B cell (primary cell): Measurements from ENCODE around the gene SLC25A13. TPM values are rescaled to one million over a fixed set of nuclear protein-coding genes. Genes with fewer than 3 reads are reported as not detected.

ENCODE experiments used
- ATAC-seq: fragments of 200-7000 bp; cut with Tn5 transposase; one replicate; pipeline ENCODE4 v1.10.0; 2021; ENCODE audit warnings: low read depth, mild to moderate bottlenecking, moderate number of reproducible peaks, moderate library complexity
- CTCF ChIA-PET: fragments of 350-600 bp; sonication (Branson Sonifier 250); formaldehyde crosslinking; loops from one replicate; lab custom pipeline; 2021; ENCODE audit warnings: antibody characterized with exemption, inconsistent platforms; lab: Charles Lee
- POLR2A ChIA-PET: fragments of 350-600 bp; sonication (Branson Sonifier 250); formaldehyde crosslinking; loops from one replicate; lab custom pipeline; 2021; ENCODE audit warnings: antibody characterized with exemption; lab: Charles Lee
- DNase-seq: peaks from one replicate; pipeline ENCODE4 v3.0.0; 2013
- H2AFZ ChIP-seq: 2 replicates; pipeline ENCODE4 v1.6.1; 2012; ENCODE audit warnings: mild to moderate bottlenecking, low read depth, low read length; ENCODE audit not compliant: insufficient read depth, poor library complexity, severe bottlenecking
- H3K27ac ChIP-seq, 2 donors: 1 replicate in 1 of 2; 2 replicates in 1 of 2; pipeline ENCODE4 v1.5.1; 2012 to 2013; ENCODE audit warnings: low read length in 2 of 2, mild to moderate bottlenecking in 2 of 2, moderate library complexity in 1 of 2
- H3K27me3 ChIP-seq, 4 experiments: fragments of 200-600 bp in 1 of 4; sonication (generic) in 1 of 4; replicated peaks in 1 of 4; 1 replicate in 2 of 4; 2 replicates in 2 of 4; pipeline versions ENCODE4 v1.6.1 to v1.7.0; 2013 to 2016; ENCODE audit warnings: low read length in 3 of 4, mild to moderate bottlenecking in 2 of 4, mixed read lengths in 1 of 4, moderate library complexity in 1 of 4; ENCODE audit not compliant: insufficient read depth in 4 of 4, control insufficient read depth in 3 of 4; ENCODE audit errors: control extremely low read depth in 1 of 4
- H3K36me3 ChIP-seq, 2 experiments: replicated peaks in 1 of 2; 1 replicate in 1 of 2; 2 replicates in 1 of 2; pipeline versions ENCODE4 v1.6.1 to v1.7.1; 2013; ENCODE audit warnings: low read length in 1 of 2; ENCODE audit not compliant: insufficient read depth in 2 of 2, control insufficient read depth in 1 of 2; ENCODE audit errors: control extremely low read depth in 1 of 2, extremely low read depth in 1 of 2
- H3K4me1 ChIP-seq, 2 donors: fragments of 200-600 bp in 1 of 2; sonication (generic) in 1 of 2; 1 replicate in 1 of 2; 2 replicates in 1 of 2; pipeline versions ENCODE4 v1.5.1 to v1.6.1; 2013 to 2017; ENCODE audit warnings: low read length in 2 of 2; ENCODE audit not compliant: control insufficient read depth in 2 of 2, insufficient read depth in 2 of 2
- H3K4me2 ChIP-seq: replicated peaks from 2 replicates; pipeline ENCODE3; 2012; ENCODE audit warnings: mild to moderate bottlenecking, low read depth, low read length; ENCODE audit not compliant: poor library complexity, severe bottlenecking
- H3K4me3 ChIP-seq, 5 experiments: fragments of 200-600 bp in 1 of 5; sonication (generic) in 1 of 5; 1 replicate in 3 of 5; 2 replicates in 2 of 5; pipeline versions ENCODE4 v1.5.1 to v1.7.0; 2011 to 2016; ENCODE audit warnings: low read length in 4 of 5, mild to moderate bottlenecking in 4 of 5, low read depth in 2 of 5, control low read depth in 1 of 5, moderate library complexity in 1 of 5; ENCODE audit not compliant: insufficient read depth in 1 of 5; ENCODE audit errors: control extremely low read depth in 1 of 5, extremely low read depth in 1 of 5
- H3K79me2 ChIP-seq: fragments of 200-600 bp; sonication (generic); one replicate; pipeline ENCODE4 v1.6.0; 2016; ENCODE audit warnings: low read length; ENCODE audit not compliant: control insufficient read depth, insufficient read depth
- H3K9ac ChIP-seq: fragments of 200-600 bp; sonication (generic); 2 replicates; pipeline ENCODE4 v1.6.1; 2017; ENCODE audit warnings: mild to moderate bottlenecking, low read length, moderate library complexity
- H3K9me3 ChIP-seq, 3 donors: one replicate each; pipeline versions ENCODE4 v1.6.1 to v1.7.1; 2013; ENCODE audit warnings: low read length in 2 of 3; ENCODE audit not compliant: control insufficient read depth in 2 of 3, insufficient read depth in 1 of 3; ENCODE audit errors: control extremely low read depth in 1 of 3
- H4K20me1 ChIP-seq: 2 replicates; pipeline ENCODE4 v1.6.0; 2012; ENCODE audit warnings: mild to moderate bottlenecking, low read length; ENCODE audit not compliant: insufficient read depth, control insufficient read depth, poor library complexity, severe bottlenecking
- H3K27ac Mint-ChIP-seq: one replicate; pipeline ENCODE4 v1.8.0; 2021; ENCODE audit warnings: mixed read lengths
- H3K27me3 Mint-ChIP-seq: one replicate; pipeline ENCODE4 v1.8.0; 2021; ENCODE audit warnings: mixed read lengths
- H3K4me1 Mint-ChIP-seq: one replicate; pipeline ENCODE4 v1.8.0; 2021; ENCODE audit warnings: mixed read lengths
- H3K4me3 Mint-ChIP-seq: one replicate; pipeline ENCODE4 v1.8.0; 2021; ENCODE audit warnings: mixed read lengths
- H3K9me3 Mint-ChIP-seq: one replicate; pipeline ENCODE4 v1.8.0; 2022; ENCODE audit warnings: mixed read lengths; ENCODE audit not compliant: insufficient read depth
- EZH2 ChIP-seq: IDR thresholded peaks from 2 replicates; pipeline ENCODE4 v1.6.1; 2012; ENCODE audit warnings: borderline replicate concordance, low read depth, mild to moderate bottlenecking, moderate library complexity, low read length; ENCODE audit not compliant: insufficient read depth, poor library complexity, severe bottlenecking
- WGBS: methylation state at CpG from one replicate; pipeline ENCODE4 v1.1.5; 2013; ENCODE audit warnings: missing lambda C conversion rate; ENCODE audit not compliant: insufficient coverage; 5-methylcytosine and 5-hydroxymethylcytosine counted together
- intact Hi-C: fragments of 100-400 bp; cut with micrococcal nuclease; formaldehyde crosslinking; loops from one replicate; pipeline ENCODE4 v1.10.0; 2022
- polyA plus RNA-seq: library from polyadenylated mRNA; depleted of rRNA; stranded (reverse); fragments of >200 nt; gene quantifications from 2 replicates; pipeline ENCODE4 v1.2.3, GENCODE V29; 2012
- total RNA-seq, 2 donors: library from RNA; stranded (reverse); fragments of 120-200 nt in 1 of 2; gene quantifications; 1 replicate in 1 of 2; 2 replicates in 1 of 2; pipeline versions ENCODE4 v1.2.3 to v1.2.4, GENCODE V29; 2013 to 2022
- TF ChIP-seq, protein P1 (sequence below): fragments of 200-600 bp; IDR thresholded peaks from one replicate; pipeline ENCODE4 v1.8.0; 2022; ENCODE audit warnings: antibody characterized with exemption, mild to moderate bottlenecking

Gene SLC25A13
- total and polyA plus RNA-seq, 2 donors (not counting 1 experiment from before 2014, with no cell fraction given), result 12.5 to 30.9 TPM

DNA sequence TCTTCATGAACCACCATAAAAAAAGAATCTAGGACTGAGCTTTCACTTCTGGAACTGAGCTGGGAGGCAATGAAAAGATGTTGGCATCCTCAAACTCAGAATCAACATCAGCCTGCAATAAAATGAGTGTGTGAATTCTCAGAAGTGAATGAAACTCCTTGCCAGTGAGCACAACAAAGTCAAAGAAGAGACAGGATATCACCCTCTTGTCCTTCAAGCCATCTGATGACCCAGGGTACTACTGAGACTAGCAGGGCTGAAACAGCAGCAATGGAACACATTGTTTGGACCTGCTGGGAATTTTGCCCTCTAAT, 13.0 kb downstream of the SLC25A13 start:
- no peaks in the 10 kb centered on the region for H3K9me3 Mint-ChIP-seq
- H3K4me1 Mint-ChIP-seq, result peaks cover 38% of the 10 kb centered on the region
- DNase-seq, result no peak
- no peak overlapping the region for H3K9ac ChIP-seq
- peaks cover 0 to 4% of the 10 kb centered on the region in 2 donors for H3K4me1 ChIP-seq
- ChIA-PET POLR2A (no interaction called here), CTCF (no interaction called here)
- no peak overlapping the region for H3K27ac ChIP-seq
- no peak overlapping the region for H3K4me3 ChIP-seq
- intact Hi-C loops, result no loop called here
- TF ChIP-seq, protein P1, sequence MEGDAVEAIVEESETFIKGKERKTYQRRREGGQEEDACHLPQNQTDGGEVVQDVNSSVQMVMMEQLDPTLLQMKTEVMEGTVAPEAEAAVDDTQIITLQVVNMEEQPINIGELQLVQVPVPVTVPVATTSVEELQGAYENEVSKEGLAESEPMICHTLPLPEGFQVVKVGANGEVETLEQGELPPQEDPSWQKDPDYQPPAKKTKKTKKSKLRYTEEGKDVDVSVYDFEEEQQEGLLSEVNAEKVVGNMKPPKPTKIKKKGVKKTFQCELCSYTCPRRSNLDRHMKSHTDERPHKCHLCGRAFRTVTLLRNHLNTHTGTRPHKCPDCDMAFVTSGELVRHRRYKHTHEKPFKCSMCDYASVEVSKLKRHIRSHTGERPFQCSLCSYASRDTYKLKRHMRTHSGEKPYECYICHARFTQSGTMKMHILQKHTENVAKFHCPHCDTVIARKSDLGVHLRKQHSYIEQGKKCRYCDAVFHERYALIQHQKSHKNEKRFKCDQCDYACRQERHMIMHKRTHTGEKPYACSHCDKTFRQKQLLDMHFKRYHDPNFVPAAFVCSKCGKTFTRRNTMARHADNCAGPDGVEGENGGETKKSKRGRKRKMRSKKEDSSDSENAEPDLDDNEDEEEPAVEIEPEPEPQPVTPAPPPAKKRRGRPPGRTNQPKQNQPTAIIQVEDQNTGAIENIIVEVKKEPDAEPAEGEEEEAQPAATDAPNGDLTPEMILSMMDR, result no peak
- no peak for TF ChIP-seq EZH2
- H3K36me3 ChIP-seq, result peaks cover 0 to 4% of the 10 kb centered on the region in 2 experiments
- no peak overlapping the region for H2AFZ ChIP-seq
- H3K4me3 Mint-ChIP-seq, result no peak overlapping the region
- no peak overlapping the region for H3K4me2 ChIP-seq
- H4K20me1 ChIP-seq, result peaks cover 31% of the 10 kb centered on the region
- ATAC-seq, result no peak
- no peaks in the 10 kb centered on the region for H3K27me3 Mint-ChIP-seq
- no peaks in the 10 kb centered on the region for H3K27me3 ChIP-seq
- H3K9me3 ChIP-seq, result no peaks in the 10 kb centered on the region
- peaks cover 67% of the 10 kb centered on the region for H3K79me2 ChIP-seq
- H3K27ac Mint-ChIP-seq, result no peak overlapping the region

DNA sequence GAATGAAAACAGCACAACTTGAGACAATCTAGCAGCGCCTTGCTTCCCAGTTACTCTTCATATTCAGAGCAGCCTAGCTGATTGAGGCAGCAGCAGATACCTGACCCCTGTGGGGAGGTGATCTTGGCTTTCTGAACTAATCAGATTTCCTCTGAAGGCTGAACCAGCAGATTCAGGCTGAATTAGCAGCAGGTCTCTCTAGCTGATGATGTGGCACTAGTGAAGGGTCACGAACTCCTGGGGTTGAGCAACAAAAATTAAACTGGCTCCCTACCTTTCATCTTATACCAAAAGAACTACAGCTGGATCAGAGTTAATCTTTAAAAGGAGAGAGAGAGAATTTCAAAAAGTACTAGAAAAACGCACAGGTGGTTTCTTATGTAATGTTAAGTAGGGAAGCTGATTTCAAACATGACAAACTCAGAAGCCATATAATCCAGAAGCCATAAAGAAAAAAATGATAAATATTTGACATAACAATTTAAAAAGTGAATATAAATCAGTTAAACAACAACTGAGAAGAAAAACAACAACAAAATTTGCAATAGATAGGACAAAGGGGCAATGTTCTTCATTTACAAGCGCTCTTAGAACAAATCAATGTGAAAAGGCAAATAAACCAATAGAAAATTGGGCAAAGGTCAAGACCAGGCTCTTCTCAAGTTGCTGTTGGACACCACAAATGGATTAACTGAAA, 13.5 kb downstream of the SLC25A13 start:
- peaks cover 0 to 4% of the 10 kb centered on the region in 2 experiments for H3K36me3 ChIP-seq
- Mint-ChIP-seq H3K9me3 (no peaks in the 10 kb centered on the region), H3K4me1 (peaks cover 38% of the 10 kb centered on the region), H3K27me3 (no peaks in the 10 kb centered on the region), H3K27ac (no peak overlapping the region), H3K4me3 (no peak overlapping the region)
- no peak for DNase-seq
- intact Hi-C loops, result no loop called here
- H2AFZ ChIP-seq, result no peak overlapping the region
- ChIA-PET POLR2A (no interaction called here), CTCF (no interaction called here)
- peaks cover 0 to 3% (median 0%) of the 10 kb centered on the region in 3 donors for H3K9me3 ChIP-seq
- H3K79me2 ChIP-seq, result peaks cover 68% of the 10 kb centered on the region
- TF ChIP-seq, protein P1, result no peak
- TF ChIP-seq EZH2, result no peak
- H3K27me3 ChIP-seq, result no peaks in the 10 kb centered on the region
- no peak overlapping the region for H3K9ac ChIP-seq
- no peak overlapping the region for H3K4me3 ChIP-seq
- no peak overlapping the region for H3K4me2 ChIP-seq
- peaks cover 30% of the 10 kb centered on the region for H4K20me1 ChIP-seq
- WGBS, result 100% methylated on average over 1 of the region's 4 CpGs
- peaks cover 0 to 4% of the 10 kb centered on the region in 2 donors for H3K4me1 ChIP-seq
- ATAC-seq, result no peak
- H3K27ac ChIP-seq, result no peak overlapping the region
